ENCODE data around the gene ZNF71. TPM values are rescaled to one million over a fixed set of nuclear protein-coding genes. Genes with fewer than 3 reads are reported as not detected.

The ZNF71 gene
- total RNA-seq, 1 donor from 2014 or later, result 19.5 TPM

Other genes starting within 250 kb of the ZNF71 start
- 4.8 TPM for gene ZNF582, start 201.8 kb upstream of the ZNF71 start, total RNA-seq
- gene ZNF583, start 191.0 kb upstream of the ZNF71 start, total RNA-seq, result 54.7 TPM
- 24.5 TPM for gene ZNF667, start 118.0 kb upstream of the ZNF71 start, total RNA-seq
- 18.4 TPM for gene ZNF471, start 87.4 kb upstream of the ZNF71 start, total RNA-seq
- gene ZFP28, start 56.4 kb upstream of the ZNF71 start, total RNA-seq, result 45.4 TPM
- 13.7 TPM for gene ZNF470, start 27.8 kb upstream of the ZNF71 start, total RNA-seq
- 20.3 TPM for gene SMIM17, start 47.9 kb downstream of the ZNF71 start, total RNA-seq
- gene ZNF835, start 76.5 kb downstream of the ZNF71 start, total RNA-seq, result 7.8 TPM
- gene PEG3, start 245.4 kb downstream of the ZNF71 start, total RNA-seq, result 62.5 TPM
- 1.7 TPM for gene ZIM2, start 245.4 kb downstream of the ZNF71 start, total RNA-seq

Measured in occipital lobe (tissue), 1 donor.